ENCODE data around the gene FAM228A.

Gene FAM228A

DNA sequence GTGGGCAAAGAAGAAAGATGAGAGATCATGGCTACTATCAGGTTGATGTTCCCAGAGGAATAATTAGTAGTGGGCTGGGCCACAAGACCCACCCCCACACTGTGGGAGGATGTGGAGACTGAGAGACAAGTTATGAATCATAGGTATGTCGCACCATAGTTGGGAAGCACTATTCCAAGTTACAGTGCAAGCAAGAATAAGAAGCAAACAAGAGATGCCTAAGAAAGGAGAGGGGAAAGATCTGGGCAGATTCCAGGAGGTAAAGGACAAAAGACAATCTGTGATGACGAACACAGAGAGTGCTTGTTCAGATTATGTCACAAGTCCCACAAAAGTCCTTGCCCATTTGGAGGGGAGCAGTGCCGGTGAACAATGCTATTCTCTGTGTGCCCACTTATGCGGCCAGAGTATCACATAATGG is 56.6 kb downstream of the FAM228A start:
- no peaks in the 10 kb centered on the region for H3F3A ChIP-seq (ENCODE audit: insufficient read depth, low read length)
- no peak overlapping the region for H3K4me2 ChIP-seq (ENCODE audit: low read depth, low read length)
- no peaks in the 10 kb centered on the region for H3K36me3 ChIP-seq (replicated peaks; ENCODE audit: insufficient read depth, low read length)
- no peaks in the 10 kb centered on the region for H3K4me1 ChIP-seq (ENCODE audit: low read length)
- no peak for DNase-seq
- H3K27me3 ChIP-seq (replicated peaks; ENCODE audit: insufficient read depth, low read length) = no peaks in the 10 kb centered on the region
- no peaks in the 10 kb centered on the region for H3K9me3 ChIP-seq (replicated peaks; ENCODE audit: insufficient read depth, low read length)
- H2AFZ ChIP-seq (ENCODE audit: low read length) = no peak overlapping the region
- no peaks in the 10 kb centered on the region for H3K9me2 ChIP-seq (replicated peaks; ENCODE audit: insufficient read depth, low read length)
- no peak for TF ChIP-seq EZH2 (optimal IDR thresholded peaks at IDR 0.05; ENCODE audit: low read depth, low read length)
- TF ChIP-seq, protein P1, sequence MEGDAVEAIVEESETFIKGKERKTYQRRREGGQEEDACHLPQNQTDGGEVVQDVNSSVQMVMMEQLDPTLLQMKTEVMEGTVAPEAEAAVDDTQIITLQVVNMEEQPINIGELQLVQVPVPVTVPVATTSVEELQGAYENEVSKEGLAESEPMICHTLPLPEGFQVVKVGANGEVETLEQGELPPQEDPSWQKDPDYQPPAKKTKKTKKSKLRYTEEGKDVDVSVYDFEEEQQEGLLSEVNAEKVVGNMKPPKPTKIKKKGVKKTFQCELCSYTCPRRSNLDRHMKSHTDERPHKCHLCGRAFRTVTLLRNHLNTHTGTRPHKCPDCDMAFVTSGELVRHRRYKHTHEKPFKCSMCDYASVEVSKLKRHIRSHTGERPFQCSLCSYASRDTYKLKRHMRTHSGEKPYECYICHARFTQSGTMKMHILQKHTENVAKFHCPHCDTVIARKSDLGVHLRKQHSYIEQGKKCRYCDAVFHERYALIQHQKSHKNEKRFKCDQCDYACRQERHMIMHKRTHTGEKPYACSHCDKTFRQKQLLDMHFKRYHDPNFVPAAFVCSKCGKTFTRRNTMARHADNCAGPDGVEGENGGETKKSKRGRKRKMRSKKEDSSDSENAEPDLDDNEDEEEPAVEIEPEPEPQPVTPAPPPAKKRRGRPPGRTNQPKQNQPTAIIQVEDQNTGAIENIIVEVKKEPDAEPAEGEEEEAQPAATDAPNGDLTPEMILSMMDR (IDR thresholded peaks at IDR 0.05; ENCODE audit: low read length) = no peak
- no peak for TF ChIP-seq EZH2phosphoT487 (IDR thresholded peaks at IDR 0.05; ENCODE audit: low read length)
- no peak overlapping the region for H3K4me3 ChIP-seq (ENCODE audit: low read length)
- H3K27ac ChIP-seq (ENCODE audit: low read length) = no peak overlapping the region
- no peaks in the 10 kb centered on the region for H4K20me1 ChIP-seq (ENCODE audit: insufficient read depth, low read length)
- no peaks in the 10 kb centered on the region for H3K79me2 ChIP-seq (ENCODE audit: low read length)
- no peak overlapping the region for H3K9ac ChIP-seq (ENCODE audit: low read length)

- Histone ChIP-seq H3K4me1 (ENCODE audit: low read length) (no peaks in the 10 kb centered on the region), H4K20me1 (ENCODE audit: insufficient read depth, low read length) (no peaks in the 10 kb centered on the region), H3K27me3 (replicated peaks; ENCODE audit: insufficient read depth, low read length) (no peaks in the 10 kb centered on the region), H3F3A (ENCODE audit: insufficient read depth, low read length) (no peaks in the 10 kb centered on the region), H3K4me3 (ENCODE audit: low read length) (no peak overlapping the region), H3K79me2 (ENCODE audit: low read length) (no peaks in the 10 kb centered on the region), H2AFZ (ENCODE audit: low read length) (no peak overlapping the region), H3K4me2 (ENCODE audit: low read depth, low read length) (no peak overlapping the region), H3K27ac (ENCODE audit: low read length) (no peak overlapping the region), H3K9ac (ENCODE audit: low read length) (no peak overlapping the region), H3K36me3 (replicated peaks; ENCODE audit: insufficient read depth, low read length) (no peaks in the 10 kb centered on the region), H3K9me3 (replicated peaks; ENCODE audit: insufficient read depth, low read length) (no peaks in the 10 kb centered on the region), H3K9me2 (replicated peaks; ENCODE audit: insufficient read depth, low read length) (no peaks in the 10 kb centered on the region)
- TF ChIP-seq EZH2phosphoT487 (IDR thresholded peaks at IDR 0.05; ENCODE audit: low read length) (no peak), EZH2 (optimal IDR thresholded peaks at IDR 0.05; ENCODE audit: low read depth, low read length) (no peak)
- TF ChIP-seq, protein P1 (IDR thresholded peaks at IDR 0.05; ENCODE audit: low read length) = no peak
- DNase-seq = no peak
These were observed 58.5 kb downstream of the FAM228A start for GRCh38 chr2:24233321-24233720.

- Histone ChIP-seq H3K4me3 (ENCODE audit: low read length) (no peak overlapping the region), H2AFZ (ENCODE audit: low read length) (no peak overlapping the region), H3K36me3 (replicated peaks; ENCODE audit: insufficient read depth, low read length) (no peaks in the 10 kb centered on the region), H3K4me1 (ENCODE audit: low read length) (no peaks in the 10 kb centered on the region), H3K27me3 (replicated peaks; ENCODE audit: insufficient read depth, low read length) (no peaks in the 10 kb centered on the region), H3K9ac (ENCODE audit: low read length) (no peak overlapping the region), H3K4me2 (ENCODE audit: low read depth, low read length) (no peak overlapping the region), H3K79me2 (ENCODE audit: low read length) (no peaks in the 10 kb centered on the region), H4K20me1 (ENCODE audit: insufficient read depth, low read length) (no peaks in the 10 kb centered on the region), H3K27ac (ENCODE audit: low read length) (no peak overlapping the region), H3K9me3 (replicated peaks; ENCODE audit: insufficient read depth, low read length) (no peaks in the 10 kb centered on the region), H3K9me2 (replicated peaks; ENCODE audit: insufficient read depth, low read length) (no peaks in the 10 kb centered on the region), H3F3A (ENCODE audit: insufficient read depth, low read length) (no peaks in the 10 kb centered on the region)
- no peak for TF ChIP-seq EZH2 (optimal IDR thresholded peaks at IDR 0.05; ENCODE audit: low read depth, low read length)
- TF ChIP-seq, protein P1 (IDR thresholded peaks at IDR 0.05; ENCODE audit: low read length) = no peak
- no peak for TF ChIP-seq EZH2phosphoT487 (IDR thresholded peaks at IDR 0.05; ENCODE audit: low read length)
- DNase-seq = no peak
These were observed 62.5 kb downstream of the FAM228A start for GRCh38 chr2:24237313-24237712.

Data from MM.1S (cell line).